Breast epithelium (tissue), 4 donors: ENCODE measurements around the gene ZBTB40. TPM values are rescaled to one million over a fixed set of nuclear protein-coding genes. Genes with fewer than 3 reads are reported as not detected.

Experiments used
- DNase-seq, 2 donors: peaks; one replicate each; pipeline ENCODE4 v3.0.0-alpha.2; 2019; ENCODE audit warnings: low spot score in 2 of 2
- H3K27ac ChIP-seq, 2 donors: fragments of 200-600 bp; sonication (generic) in 1 of 2; one replicate each; pipeline ENCODE4 v1.5.1; 2016 to 2019; ENCODE audit warnings: mild to moderate bottlenecking in 1 of 2
- H3K27me3 ChIP-seq, 2 donors: fragments of 200-600 bp; sonication (generic) in 1 of 2; one replicate each; pipeline versions ENCODE4 v1.5.1 to v1.6.0; 2017 to 2019; ENCODE audit warnings: control low read depth in 1 of 2, mild to moderate bottlenecking in 1 of 2
- H3K36me3 ChIP-seq: fragments of 200-600 bp; one replicate; pipeline ENCODE4 v1.5.1; 2019
- H3K4me1 ChIP-seq, 2 donors: fragments of 200-600 bp; sonication (generic); one replicate each; pipeline ENCODE4 v1.5.1; 2016 to 2019; ENCODE audit warnings: control low read depth in 1 of 2
- H3K4me3 ChIP-seq, 3 donors: fragments of 200-600 bp; sonication (generic); 1 replicate in 2 of 3; 2 replicates in 1 of 3; pipeline ENCODE4 v1.5.1; 2016 to 2019; ENCODE audit warnings: mild to moderate bottlenecking in 3 of 3, moderate library complexity in 2 of 3
- H3K9me3 ChIP-seq, 2 donors: fragments of 200-600 bp; sonication (generic) in 1 of 2; one replicate each; pipeline ENCODE4 v1.5.1; 2016 to 2019; ENCODE audit warnings: control low read depth in 1 of 2
- POLR2A ChIP-seq: fragments of 450-650 bp; IDR thresholded peaks from one replicate; pipeline ENCODE4 v1.6.1; 2016; ENCODE audit warnings: antibody characterized with exemption, mild to moderate bottlenecking, moderate library complexity
- POLR2AphosphoS5 ChIP-seq, 3 donors: sonication (generic); formaldehyde crosslinking; IDR thresholded peaks; one replicate each; pipeline ENCODE4 v1.6.1; 2017; ENCODE audit warnings: antibody characterized with exemption in 3 of 3
- intact Hi-C: fragments of 100-400 bp; cut with DNase I; formaldehyde crosslinking; loops from one replicate; pipeline ENCODE4 v1.15.1; 2023; ENCODE audit warnings: low total_unique reads
- total RNA-seq, 3 donors: library from RNA; depleted of rRNA; stranded (reverse); fragments of >200 nt; gene quantifications; one replicate each; pipeline ENCODE4 v1.1.0, GENCODE V29; 2016
- TF ChIP-seq, protein P1 (sequence below), 3 donors: fragments of 450-650 bp; IDR thresholded peaks; one replicate each; pipeline ENCODE4 v1.5.1; 2016 to 2017; ENCODE audit warnings: antibody characterized with exemption in 3 of 3, mild to moderate bottlenecking in 3 of 3, moderate library complexity in 3 of 3

The ZBTB40 gene
- total RNA-seq, 3 donors from 2014 or later, result 15.7 to 24.6 (median 22.0) TPM

DNA sequence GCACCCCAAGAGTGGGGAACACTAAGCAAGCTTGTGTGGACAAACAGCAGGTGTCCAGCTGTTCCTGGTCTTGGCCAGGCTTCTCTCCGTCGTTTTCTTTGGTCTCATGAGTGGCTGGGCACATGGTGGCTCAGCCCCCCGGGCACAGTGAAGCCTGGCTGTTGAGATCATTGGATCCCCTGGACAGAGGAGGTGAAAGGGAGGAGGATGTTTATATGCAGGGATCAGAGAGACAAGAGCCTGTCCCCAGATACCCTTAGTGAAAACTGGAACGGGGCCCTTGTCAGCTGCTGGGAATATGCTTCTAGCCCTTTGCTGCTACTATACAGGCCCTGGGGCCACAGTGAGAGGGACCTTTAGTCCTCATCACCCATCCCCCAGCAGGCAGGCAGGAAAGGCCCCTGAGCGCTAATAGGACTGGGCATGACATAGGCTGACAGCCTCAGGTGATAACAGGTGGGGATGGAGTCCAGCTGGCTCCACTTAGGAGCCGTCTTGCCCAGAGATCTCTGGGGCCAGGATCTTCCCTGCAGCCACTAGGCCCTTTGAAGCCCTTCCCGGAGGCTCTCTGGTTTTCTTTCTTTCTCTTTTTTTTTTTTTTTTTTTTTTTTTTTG is 128.0 kb downstream of the ZBTB40 start:
- H3K27me3 ChIP-seq, result no peaks in the 10 kb centered on the region
- H3K36me3 ChIP-seq, result no peaks in the 10 kb centered on the region
- TF ChIP-seq, protein P1, sequence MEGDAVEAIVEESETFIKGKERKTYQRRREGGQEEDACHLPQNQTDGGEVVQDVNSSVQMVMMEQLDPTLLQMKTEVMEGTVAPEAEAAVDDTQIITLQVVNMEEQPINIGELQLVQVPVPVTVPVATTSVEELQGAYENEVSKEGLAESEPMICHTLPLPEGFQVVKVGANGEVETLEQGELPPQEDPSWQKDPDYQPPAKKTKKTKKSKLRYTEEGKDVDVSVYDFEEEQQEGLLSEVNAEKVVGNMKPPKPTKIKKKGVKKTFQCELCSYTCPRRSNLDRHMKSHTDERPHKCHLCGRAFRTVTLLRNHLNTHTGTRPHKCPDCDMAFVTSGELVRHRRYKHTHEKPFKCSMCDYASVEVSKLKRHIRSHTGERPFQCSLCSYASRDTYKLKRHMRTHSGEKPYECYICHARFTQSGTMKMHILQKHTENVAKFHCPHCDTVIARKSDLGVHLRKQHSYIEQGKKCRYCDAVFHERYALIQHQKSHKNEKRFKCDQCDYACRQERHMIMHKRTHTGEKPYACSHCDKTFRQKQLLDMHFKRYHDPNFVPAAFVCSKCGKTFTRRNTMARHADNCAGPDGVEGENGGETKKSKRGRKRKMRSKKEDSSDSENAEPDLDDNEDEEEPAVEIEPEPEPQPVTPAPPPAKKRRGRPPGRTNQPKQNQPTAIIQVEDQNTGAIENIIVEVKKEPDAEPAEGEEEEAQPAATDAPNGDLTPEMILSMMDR (IDR thresholded peaks at IDR 0.05), result no peak
- TF ChIP-seq POLR2A (no peak), POLR2AphosphoS5 (IDR thresholded peaks at IDR 0.05) (no peak)
- H3K4me3 ChIP-seq, result no peak overlapping the region
- intact Hi-C loops, result no loop called here
- no peaks in the 10 kb centered on the region for H3K4me1 ChIP-seq
- no peak for DNase-seq
- H3K27ac ChIP-seq, result no peak overlapping the region
- no peaks in the 10 kb centered on the region for H3K9me3 ChIP-seq

Other genes starting within 250 kb of the ZBTB40 start
- not detected for gene EPHA8, start 111.6 kb downstream of the ZBTB40 start, total RNA-seq
- gene C1QA, start 184.8 kb downstream of the ZBTB40 start, total RNA-seq, result 100 to 1,000 TPM in 2 of 3 donors, 10 to 100 TPM in 1; 55.7 to 355 (median 104) TPM
- gene C1QC, start 191.8 kb downstream of the ZBTB40 start, total RNA-seq, result 100 to 1,000 TPM in 2 of 3 donors, 10 to 100 TPM in 1; 76.4 to 385 (median 113) TPM
- gene C1QB, start 201.4 kb downstream of the ZBTB40 start, total RNA-seq, result 100 to 1,000 TPM; 172 to 706 (median 330) TPM